EH (cell line): ENCODE results near the gene SPAG17.

Experiments used
- DNase-seq: peaks from one replicate; pipeline ENCODE4 v3.0.0-alpha.2; 2015; ENCODE audit warnings: low read depth

Gene SPAG17

DNA sequence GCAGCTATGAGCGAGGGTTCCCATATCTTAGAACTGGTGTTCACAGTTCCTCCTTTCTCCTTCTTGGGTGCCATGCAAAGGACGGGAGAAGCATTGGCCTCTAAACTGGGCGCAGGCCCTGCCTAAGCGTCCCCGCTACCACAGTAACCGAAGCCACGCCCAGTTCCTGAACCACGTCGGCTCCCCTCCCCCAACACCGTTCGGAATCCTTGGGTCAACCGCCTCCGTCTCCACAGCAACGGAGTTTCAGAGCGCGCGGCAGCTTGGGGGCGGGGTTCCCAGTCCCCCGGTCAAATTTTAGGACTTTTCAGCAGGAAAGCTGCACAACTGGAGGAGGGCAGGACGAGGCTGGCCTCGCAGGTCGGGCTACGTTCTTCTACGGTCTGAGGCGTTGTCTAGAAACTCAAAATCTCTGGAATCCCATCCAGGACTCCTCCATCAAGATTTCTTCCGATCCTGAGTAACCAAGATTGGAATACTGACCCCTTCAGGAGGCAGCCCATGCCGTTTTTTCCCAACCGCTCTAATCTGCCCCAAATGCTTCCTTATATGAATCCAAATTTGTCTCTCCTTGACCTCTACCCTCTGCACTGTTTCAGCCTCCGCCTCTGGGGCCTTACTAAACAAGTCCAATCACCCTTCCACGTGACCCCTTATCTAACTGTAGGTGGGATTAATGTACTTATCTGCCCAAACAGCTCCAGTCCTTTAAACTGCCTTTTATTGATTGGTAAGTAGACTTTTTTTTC is at the start of gene SPAG17:
Gene SPAG17 (minus strand): TSS at position 145 of the 749 bp plus-strand sequence. CDS start 71 bp downstream, at position 74.
- DNase-seq = peak; percentile 73

DNA sequence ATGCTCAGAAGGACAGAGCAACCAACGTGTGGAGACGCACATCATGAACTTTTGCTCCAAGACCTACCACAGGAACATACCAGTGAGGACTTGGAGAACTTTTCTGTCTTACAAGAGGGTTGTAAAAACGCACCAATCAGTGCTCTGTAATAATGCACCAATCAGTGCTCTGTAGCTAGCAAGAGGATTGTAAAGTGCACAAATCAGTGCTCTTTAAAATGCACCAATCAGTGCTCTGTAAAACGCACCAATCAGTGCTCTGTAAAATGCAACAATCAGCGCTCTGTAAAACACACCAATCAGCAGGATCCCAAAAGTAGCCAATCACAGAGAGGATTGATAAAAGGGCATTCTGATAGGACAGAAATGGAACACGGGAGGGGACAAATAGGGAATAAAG is 40.4 kb upstream of the SPAG17 start:
- DNase-seq = no peak

DNA sequence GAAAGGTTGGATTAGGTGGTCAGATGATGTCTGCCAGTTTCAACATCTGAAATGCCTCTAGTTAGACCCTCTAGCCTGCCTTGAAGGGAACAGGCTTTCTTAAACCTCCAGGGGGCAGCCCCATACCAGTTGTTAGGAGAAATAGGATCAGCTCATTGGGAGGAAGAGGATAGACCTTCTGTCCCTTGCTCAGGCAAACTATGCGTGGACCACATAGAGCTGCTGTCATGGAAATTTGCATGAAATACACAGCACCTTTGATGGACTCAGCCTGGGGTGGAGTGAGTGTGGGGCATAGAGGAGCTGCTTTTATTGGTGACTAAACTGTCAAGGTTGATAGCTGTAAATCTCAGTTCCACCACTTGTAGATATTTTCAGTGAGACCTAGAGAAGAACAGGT is 38.4 kb upstream of the SPAG17 start:
- peak; percentile 31 for DNase-seq

DNA sequence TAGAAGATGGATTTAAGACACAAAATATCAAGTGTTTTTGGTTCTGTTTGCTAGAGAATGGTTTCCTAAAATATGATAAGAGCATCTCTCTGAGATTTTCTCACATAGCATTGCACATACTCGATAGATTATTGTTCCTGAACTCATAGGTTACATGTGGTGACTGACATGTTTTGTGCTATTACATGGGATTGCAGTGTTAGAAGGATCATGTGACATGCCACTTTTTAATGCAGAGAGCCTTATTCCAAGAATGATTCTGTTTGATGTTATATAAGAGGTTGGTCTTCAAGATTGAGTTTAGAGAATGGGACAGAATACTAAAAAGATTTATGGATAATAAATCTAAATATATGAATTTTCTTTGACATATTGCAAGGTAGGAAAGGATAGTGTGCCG is 34.4 kb upstream of the SPAG17 start:
- no peak for DNase-seq

DNA sequence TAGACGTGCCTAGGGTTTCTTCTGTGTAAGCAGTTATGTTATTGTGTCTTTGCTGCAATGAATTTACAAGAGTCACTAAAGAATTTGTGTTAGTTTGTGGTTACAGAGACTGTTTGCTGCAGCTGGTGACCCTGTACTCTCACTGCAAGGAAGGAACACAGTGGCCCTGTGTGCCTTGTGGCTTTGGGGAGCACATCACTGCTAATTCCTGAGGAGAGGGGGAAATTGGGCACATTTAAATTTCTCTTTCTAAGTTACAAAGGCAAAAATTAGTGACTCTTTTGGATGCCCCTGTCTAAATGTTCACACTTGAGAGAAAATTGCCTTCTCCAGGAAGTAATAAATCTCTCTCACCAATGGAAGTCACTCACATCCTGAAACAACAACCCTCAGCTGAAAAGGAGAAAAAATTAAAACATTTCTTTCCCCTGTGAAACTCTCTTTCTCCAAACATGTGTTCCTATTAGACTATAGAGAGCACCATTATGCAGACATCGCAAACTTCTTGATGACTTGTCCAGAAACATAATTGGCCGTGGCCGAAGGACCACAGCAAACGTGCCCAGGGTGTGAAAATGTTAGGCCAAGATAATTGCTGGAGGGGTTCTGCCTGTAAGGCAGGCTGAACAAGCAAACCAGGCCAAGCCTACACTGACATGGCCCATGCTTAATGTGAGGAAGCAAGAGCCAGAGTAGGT is 32.3 kb upstream of the SPAG17 start:
- DNase-seq = no peak

DNA sequence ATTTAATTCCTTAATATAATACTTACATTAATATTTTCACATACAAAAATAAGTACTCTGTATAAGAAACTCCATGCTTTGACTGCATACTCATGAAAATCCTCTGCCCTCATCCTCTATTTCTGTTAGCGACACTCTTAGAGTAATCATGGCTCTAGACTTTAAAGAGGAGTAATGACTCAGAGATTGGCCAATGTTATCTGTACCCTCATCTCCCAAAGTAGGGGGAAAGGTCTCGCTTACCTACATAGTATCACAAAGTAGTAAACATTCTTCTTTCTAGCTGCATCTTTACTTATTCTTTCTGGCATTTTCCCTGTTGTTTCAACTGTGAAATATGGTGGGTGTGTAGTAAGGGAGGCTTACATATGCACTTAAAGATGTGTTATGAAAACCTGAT is 29.8 kb upstream of the SPAG17 start:
- no peak for DNase-seq

DNA sequence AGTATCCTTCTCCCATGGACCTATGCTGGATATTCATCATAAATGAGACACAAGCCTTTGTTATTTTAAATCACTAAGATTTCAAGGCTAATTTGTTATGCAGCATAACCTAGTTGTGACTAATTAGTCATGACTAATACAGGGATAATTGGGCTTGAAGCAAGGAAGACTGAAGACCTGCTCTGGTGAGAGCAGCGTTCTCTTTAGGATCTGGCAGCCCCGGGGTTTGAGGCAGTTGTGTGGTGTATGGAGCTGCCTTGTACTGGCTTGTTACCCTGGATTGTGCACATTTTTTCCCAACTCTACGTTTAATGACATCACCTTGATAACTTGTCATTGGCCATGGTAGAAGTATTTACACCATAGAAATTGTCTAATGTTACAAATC is 25.7 kb upstream of the SPAG17 start:
- no peak for DNase-seq

DNA sequence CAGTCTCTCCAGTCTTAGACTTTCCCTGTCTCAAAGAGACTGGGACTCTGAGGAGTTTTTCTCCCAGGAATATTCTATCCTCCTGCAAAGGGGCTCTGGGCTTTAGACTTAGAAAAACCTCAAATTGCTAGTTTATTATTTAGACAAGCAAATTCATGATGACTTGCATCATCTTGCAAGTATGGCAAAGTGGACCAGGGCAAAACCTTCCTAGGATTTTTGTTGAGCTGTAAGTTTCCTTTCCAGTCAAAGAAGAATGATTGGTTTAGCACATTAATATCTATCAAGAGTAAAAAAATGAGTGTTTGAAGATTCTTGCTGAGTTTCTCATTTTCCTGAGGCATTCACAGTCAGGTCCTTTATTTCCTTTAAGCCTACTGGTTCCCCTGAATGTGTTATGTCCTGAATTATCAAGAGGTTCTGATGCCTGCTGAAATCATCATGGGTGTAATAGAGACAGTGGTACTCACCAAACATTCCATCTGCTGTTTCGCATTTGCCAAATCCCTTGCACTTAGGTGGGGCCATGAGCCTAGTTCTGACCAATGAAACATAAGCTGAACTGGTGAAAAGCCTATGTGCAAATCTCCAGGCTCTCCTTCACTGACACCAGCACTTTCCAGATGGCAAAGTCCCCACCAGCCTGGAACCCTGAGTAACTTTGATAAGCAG is 25.2 kb upstream of the SPAG17 start:
- no peak for DNase-seq

DNA sequence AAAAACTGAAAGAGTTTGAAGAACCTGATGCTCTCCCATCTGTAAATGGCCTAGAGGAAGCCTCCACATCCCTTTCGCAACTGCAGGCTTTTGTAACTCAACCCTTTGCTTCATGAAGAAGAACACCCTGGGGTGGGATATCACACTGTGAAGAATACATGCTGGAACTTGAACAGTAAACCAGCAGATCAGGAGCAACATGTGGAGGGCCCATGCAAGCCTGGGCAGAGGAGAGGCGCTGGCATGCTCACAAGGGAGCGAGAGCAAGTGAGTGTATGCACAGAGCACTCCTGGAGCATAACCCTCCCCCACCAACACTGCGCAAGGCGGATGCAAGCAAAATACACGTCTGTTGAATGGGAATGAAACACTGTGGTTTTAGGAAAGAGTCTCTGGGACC is 24.6 kb upstream of the SPAG17 start:
- no peak for DNase-seq

DNA sequence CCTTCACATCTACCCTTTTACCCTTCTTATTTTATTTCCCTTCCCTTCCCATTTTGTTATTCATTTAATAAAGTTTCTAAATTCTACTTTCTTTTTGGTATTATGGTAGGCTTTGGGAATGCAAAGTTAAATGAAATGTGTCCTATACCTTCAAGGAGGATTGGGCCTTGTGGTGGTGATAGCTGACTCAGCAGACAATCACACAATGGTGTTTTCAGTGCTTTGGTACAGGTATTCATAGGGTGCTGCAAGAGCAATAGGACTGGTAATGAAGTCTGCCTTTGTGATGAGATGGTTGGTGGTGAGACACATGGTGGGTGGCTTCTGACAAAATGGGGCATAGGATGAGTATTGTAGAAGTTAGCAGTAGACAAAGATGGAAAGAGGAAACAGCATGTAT is 21.9 kb upstream of the SPAG17 start:
- DNase-seq = no peak

DNA sequence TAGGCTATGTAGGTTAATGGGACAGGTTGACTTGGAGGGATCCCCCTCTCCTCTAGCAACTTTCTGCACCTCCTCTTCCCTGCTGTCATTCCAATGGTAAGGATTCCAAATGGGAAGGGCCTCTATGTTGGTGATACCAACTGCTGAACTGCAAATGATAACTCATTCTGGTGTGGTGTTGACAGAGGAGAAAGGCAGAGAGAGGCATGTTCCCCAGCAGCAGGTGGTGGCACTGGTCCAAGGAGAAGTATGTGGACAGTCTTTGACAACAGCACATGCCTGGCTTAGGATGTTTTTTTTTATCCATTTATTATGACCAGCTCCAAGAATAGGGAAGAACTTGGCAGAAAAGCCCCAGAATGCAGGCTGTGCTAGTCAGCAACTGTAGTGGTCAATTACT is 19.6 kb upstream of the SPAG17 start:
- DNase-seq = no peak

DNA sequence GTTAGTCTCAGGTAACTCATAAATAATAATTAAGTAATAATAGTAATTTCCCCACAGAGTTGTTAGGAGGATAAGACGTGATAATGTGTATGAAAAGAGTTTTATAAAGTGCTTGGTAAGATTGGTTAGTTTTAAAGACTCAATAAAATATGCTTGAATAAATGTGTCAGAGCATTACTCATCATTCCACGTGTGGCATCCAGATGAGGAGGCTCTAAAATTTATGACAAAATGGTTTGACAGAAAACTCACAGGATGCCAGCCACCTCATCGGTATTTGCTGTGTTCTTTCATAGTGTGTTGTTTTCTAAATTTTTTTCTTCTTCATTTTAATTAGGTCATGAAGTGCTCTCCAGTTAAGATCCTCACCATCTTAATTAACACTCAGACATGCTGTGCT is 19.1 kb upstream of the SPAG17 start:
- peak; percentile 5 for DNase-seq

DNA sequence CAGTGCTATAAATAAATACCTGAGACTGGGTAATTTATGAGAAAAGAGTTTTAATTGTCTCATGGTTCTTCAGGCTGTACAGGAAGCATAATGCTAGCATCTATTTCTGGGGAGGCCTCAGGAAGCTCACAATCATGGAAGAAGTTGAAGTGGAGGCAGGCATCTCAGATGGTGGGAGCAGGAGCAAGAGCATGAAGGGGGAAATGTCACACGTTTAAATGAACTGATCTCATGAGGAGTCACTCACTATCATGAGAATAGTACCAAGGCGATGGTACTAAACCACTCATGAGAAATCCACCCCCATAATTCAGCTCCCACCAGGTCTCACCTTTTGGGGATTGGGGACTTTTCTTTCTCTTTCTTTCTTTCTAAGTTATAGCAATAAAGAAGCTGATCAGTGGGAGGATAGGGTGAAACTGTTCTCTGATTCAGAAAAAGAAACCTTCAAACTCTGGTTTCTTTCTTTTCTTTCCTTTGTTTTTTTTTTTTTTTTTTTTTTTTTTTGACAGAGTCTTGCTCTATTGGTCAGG is 17.1 kb upstream of the SPAG17 start:
- DNase-seq = no peak

DNA sequence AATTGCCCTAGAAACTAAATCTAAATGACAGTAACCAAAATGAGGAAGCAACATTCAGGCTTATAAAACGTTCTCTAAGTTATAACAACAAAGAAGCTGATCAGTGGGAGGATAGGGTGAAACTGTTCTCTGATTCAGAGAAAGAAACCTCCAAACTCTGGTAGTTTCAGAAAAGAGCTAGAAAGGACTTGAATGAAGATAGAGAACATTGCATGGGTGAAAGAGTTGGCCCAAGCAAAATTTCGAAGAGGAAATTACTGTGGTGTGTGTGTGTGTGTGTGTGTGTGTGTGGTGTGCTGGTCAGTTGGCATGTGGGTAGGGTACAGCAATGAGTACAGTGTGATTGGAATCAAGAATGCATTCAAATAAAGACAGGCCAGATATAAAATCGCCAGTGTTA is 16.5 kb upstream of the SPAG17 start:
- DNase-seq = no peak

DNA sequence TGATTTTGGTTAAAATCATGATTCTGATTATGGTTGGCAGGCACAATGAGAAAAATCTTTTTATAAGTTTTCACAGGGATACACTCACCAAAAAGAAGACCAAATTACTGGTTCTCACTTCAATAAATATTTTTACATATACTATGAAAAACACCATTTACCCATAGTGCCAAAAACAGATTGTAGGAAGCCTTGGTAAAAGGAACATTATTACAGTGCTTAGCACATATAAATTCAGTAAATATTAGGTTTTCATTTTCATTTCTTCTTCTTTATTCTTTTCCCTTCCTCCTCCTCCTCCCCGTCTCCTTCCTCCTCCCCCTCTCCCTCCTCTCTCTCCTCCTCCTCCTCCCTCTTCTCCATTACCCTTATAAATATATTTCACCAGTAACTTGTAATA is 15.8 kb upstream of the SPAG17 start:
- DNase-seq = no peak

DNA sequence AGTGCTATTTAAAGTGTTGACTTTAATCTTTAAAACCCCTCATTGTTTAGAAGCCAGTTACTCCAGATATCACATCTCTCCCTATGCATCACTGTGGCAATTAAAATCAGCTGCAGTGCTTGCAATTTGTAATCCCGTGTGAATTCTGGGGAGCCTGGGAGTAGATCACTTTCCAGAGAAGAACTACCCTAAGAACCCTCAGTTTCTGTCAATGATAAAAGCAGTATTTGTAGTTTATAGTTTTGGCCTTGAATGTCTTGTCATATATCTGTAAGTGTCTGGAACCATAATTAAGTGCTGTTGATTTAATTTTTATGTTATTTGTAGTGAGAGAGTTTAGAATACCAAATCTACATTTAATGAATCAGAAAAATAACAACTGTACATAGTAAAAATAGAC is 5.5 kb upstream of the SPAG17 start:
- DNase-seq = no peak

DNA sequence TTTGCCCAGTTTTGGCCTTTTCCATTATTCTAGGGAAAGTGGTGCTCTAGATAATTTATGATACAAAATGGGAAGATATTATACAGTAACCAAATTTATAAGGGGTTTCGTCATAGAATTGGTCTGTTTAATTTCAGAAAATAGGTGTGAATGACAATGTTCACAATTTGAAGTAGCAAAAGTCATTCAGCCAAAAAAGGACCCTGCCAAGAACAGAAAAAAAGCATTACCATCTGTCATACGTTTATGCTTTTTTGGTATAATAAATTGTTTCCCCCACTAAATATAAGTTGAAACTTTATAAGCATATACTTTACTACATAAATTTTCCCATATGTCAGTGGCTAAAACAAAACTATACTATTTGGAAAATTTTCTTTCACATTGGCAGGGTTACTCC is 4.5 kb upstream of the SPAG17 start:
- DNase-seq = no peak

DNA sequence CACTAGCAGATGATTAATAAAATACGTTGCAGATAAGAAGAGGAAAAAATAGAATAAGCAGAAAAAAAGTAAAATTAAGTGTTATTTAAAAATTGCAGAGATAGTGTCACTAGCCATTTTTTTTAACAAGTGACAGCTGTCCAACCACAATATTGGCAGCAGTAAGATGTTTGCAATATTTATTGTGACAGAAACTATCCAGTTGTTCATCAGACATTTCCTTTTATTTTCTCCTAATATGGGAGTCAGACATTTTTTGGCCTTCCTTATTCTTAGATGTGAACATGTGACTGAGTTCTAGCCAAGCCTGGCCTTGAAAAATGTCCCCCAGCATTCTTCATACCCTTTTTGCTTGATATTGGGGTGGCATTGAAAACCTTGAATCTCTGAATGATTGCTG is 3.4 kb upstream of the SPAG17 start:
- no peak for DNase-seq

DNA sequence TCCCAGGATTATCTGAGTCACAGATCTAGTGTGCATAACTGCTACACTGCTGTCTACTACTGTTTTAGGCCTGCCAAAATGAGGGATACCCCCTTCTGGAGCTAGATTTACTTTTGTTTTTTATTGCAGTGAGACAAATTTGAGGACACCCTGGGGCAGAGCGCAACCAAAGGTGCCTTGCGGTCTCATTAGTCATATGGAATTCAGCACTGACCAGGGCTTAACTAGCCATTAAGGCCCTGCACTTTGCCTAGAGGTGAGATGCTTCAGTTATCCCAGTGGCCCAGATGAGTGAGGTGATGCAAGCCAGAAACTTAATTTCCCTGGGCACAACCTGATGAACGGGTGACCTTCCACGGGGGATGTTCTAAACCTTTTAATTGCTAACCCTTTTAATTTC is 998 bp upstream of the SPAG17 start:
- no peak for DNase-seq

DNA sequence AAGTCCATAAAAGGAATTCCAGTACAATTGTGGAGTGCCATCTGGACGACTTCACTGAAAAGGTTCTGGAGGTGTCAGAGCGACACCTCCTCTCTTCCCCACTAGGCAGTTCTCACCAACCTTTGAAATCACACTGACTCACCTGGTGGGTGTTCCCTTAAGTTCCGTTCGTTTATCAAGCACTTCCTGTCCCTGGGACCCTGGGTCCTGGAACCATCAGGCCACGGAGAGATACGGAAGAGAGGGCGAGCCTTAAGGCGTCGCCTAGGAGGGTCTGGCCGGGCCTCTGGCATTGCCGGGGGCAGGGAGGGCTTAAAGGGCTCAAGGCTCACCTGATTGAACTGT is 317 bp downstream of the SPAG17 start:
- DNase-seq = peak; percentile 1

DNA sequence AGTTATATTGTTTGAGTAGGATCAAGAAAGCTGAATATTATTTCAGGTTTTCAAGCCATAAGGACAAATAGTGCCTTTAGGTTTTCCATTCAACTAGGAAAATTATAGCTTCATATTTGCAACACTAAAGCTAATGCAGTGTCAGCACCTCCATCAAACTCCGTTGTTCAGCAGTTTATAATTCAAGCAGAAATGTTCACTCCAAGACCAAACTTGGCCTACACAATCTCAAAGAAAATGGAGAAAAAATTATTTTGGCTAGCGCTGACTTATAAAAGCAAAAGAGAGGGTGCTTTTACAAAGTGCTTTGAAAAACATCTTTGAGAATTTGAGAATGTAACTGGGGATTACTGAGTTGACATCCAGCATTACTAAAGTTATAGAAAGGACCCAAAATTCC is 1.4 kb downstream of the SPAG17 start:
- DNase-seq = no peak

DNA sequence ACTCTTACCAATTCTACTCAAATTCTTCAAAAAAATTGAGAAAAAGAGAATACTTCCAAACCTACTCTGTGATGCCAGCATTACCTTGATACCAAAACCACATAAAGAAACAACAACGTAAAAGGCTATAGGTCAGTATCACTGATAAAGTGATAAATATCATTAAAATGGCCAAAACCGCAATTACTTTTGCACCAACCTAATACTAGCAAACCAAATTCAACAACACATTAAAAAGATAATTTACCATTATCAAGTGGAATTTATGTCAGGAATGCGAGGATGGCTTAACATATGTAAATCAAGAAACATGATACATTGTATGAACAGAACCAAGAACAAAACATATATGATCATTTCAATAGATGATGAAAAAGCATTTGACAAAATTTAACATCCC is 7.0 kb downstream of the SPAG17 start:
- DNase-seq = no peak

DNA sequence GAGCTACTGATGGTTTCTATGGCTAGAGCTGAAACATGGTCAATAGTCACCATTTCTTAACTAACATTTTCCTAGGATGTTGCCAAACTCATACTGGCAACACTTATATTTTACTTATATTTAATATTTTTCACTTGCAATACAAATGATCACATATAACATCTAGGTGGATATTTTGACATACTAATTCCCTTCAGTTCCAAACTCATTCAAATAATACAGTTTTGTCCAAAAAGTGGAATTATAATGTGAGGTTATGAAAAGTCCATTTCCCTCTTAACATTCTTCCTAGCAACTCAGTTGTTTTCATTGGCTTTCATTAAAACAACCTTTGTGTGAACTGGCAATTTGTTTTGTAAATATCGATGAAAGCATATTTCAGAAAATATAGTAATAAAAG is 16.0 kb downstream of the SPAG17 start:
- DNase-seq = no peak
